PFSK-1 (cell line): ENCODE data around the gene GFRA4.

Experiments
- FOXP2 ChIP-seq: optimal IDR thresholded peaks from 2 replicates; pipeline ENCODE3; 2011; ENCODE audit warnings: borderline replicate concordance, control low read depth, inconsistent platforms; ENCODE audit not compliant: insufficient read depth; ENCODE audit errors: extremely low read length, extremely low read depth
- POLR2AphosphoS5 ChIP-seq: IDR thresholded peaks from 2 replicates; pipeline ENCODE4 v1.6.1; 2012; ENCODE audit warnings: low read depth, mild to moderate bottlenecking, control low read depth, low read length, moderate library complexity
- SIN3A ChIP-seq: IDR thresholded peaks from 2 replicates; pipeline ENCODE4 v1.6.1; 2012; ENCODE audit warnings: mild to moderate bottlenecking, low read length, moderate library complexity, borderline replicate concordance; ENCODE audit not compliant: insufficient read depth
- TAF1 ChIP-seq: IDR thresholded peaks from 2 replicates; pipeline ENCODE4 v1.6.1; 2012; ENCODE audit warnings: low read length, control low read depth, borderline replicate concordance; ENCODE audit not compliant: insufficient read depth
- TF ChIP-seq, protein P1 (sequence below), 2 experiments: IDR thresholded peaks; 2 replicates each; pipeline versions ENCODE4 v1.6.1 to v1.8.0; 2011 to 2012; ENCODE audit warnings: low read depth in 2 of 2, low read length in 2 of 2, control low read depth in 1 of 2, inconsistent platforms in 1 of 2, mild to moderate bottlenecking in 1 of 2, moderate library complexity in 1 of 2; ENCODE audit not compliant: insufficient read depth in 1 of 2

GFRA4 gene

DNA sequence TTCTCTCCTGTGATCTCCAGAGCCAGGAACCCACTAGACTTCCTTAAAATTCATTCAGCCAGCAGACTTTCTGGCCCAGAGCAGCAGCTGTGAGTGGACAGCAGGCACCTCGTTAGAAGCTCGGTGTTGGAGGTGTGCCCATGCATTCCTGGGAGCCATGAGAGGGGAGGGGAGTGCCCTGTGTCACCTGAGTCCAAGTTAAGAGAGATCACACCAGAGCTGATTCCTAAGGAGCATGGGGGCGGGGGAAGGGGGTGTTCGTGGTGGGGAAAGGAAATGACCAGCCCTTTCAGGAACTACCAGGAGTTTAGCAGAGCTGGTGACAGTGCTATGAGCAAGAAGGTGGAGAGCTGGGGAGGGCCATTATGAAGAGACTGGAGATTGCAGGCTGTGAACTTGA lies 46.9 kb downstream of the GFRA4 start:
- TF ChIP-seq POLR2AphosphoS5 (no peak), FOXP2 (no peak), TAF1 (no peak), SIN3A (no peak)
- TF ChIP-seq, protein P1, sequence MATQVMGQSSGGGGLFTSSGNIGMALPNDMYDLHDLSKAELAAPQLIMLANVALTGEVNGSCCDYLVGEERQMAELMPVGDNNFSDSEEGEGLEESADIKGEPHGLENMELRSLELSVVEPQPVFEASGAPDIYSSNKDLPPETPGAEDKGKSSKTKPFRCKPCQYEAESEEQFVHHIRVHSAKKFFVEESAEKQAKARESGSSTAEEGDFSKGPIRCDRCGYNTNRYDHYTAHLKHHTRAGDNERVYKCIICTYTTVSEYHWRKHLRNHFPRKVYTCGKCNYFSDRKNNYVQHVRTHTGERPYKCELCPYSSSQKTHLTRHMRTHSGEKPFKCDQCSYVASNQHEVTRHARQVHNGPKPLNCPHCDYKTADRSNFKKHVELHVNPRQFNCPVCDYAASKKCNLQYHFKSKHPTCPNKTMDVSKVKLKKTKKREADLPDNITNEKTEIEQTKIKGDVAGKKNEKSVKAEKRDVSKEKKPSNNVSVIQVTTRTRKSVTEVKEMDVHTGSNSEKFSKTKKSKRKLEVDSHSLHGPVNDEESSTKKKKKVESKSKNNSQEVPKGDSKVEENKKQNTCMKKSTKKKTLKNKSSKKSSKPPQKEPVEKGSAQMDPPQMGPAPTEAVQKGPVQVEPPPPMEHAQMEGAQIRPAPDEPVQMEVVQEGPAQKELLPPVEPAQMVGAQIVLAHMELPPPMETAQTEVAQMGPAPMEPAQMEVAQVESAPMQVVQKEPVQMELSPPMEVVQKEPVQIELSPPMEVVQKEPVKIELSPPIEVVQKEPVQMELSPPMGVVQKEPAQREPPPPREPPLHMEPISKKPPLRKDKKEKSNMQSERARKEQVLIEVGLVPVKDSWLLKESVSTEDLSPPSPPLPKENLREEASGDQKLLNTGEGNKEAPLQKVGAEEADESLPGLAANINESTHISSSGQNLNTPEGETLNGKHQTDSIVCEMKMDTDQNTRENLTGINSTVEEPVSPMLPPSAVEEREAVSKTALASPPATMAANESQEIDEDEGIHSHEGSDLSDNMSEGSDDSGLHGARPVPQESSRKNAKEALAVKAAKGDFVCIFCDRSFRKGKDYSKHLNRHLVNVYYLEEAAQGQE (IDR thresholded peaks at IDR 0.05; ENCODE audit: insufficient read depth in 1 of 2, low read depth in 2 of 2, low read length in 2 of 2) = no peak

DNA sequence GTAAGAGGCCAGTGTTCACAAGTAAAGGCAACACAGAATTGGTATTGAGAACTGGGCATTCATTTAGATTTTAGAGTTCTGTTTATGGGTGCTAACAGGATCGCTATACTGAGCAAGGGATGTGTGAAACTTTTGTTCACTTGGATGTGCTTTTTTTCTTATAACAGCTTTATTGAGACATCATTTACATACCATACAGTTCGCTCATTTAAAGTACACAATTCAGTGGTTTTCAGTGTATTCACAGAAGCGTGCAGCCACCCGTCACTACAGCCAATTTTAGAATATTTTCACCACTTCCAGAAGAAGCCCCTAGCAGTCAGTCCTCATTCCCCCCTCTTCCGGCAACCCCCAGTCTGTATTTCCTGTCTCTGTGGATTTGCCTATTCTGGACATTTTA lies 48.7 kb downstream of the GFRA4 start:
- TF ChIP-seq FOXP2 (no peak), POLR2AphosphoS5 (no peak), TAF1 (no peak), SIN3A (no peak)
- TF ChIP-seq, protein P1 (IDR thresholded peaks at IDR 0.05; ENCODE audit: insufficient read depth in 1 of 2, low read depth in 2 of 2, low read length in 2 of 2) = no peak

DNA sequence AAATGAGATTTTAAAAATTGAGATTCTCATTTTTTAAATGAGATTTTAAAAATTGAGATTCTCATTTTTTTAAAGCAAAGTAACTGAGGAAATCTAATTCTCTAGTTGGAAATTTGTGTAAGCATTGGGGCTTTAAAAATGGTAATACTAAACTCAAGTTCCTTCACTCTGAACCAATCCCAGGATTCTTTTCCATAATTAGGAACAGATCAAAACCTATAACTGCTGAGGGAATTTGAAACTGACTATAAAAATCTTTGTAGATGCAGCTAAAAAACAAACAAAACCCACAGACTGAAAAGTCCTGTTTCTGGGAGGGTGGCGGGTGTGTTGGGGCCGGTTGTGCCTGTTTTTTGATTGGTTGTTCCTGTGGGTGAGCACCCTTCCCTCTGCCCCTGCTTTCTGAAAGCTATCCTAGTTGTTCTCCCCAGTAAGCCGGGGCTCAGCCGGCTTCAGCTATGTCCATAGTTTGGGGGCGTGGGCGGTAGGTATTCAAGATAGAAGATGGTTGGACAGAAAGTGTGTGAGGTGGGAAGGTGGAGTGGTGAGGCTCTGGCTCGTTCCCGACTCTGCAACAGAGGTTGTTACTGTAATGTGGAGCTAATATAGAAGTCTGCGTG lies 49.3 kb downstream of the GFRA4 start:
- TF ChIP-seq SIN3A (no peak), POLR2AphosphoS5 (no peak), TAF1 (no peak), FOXP2 (no peak)
- TF ChIP-seq, protein P1 (IDR thresholded peaks at IDR 0.05; ENCODE audit: insufficient read depth in 1 of 2, low read depth in 2 of 2, low read length in 2 of 2) = no peak

DNA sequence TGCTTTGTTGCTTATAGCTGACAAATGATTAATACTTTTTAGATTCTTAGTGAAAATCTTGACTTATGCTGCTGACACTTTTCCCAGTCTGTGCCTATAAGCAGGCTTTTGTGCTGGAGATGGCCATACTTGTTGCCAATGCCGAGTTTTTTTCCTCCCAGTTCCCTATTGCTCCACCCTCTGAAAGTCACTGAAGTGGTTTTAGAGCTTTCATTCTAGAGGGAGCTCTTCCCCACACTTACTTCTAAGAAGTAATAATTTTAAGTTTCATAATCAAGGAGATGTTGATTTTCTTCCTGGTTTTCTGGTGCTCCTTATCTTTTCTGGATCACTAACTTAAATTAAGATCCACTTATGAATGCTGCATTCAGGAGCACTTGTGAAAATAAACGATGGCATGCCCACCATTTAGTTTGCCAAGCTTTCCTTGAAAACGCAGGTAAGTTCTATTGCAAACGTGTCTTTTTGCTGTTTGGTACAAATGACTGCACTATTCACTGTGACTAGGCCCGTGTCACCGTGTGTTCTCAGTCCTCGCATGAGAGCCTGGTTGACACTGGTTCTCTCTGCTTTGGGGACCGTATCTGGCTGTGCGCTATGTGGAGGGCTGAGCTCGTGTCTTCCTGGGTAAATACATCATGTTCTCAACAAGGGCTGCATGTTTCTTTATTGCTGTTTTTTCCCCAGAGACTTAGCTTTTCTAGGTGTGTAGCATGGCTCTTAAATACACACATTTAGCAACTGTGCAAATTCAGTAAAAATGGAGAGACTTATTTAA lies 50.2 kb downstream of the GFRA4 start:
- TF ChIP-seq FOXP2 (no peak), SIN3A (no peak), POLR2AphosphoS5 (no peak), TAF1 (no peak)
- TF ChIP-seq, protein P1 (IDR thresholded peaks at IDR 0.05; ENCODE audit: insufficient read depth in 1 of 2, low read depth in 2 of 2, low read length in 2 of 2) = no peak
